Keratinocyte (primary cell): ENCODE results near the gene PAQR5. TPM values are rescaled to one million over a fixed set of nuclear protein-coding genes. Genes with fewer than 3 reads are reported as not detected.

ENCODE experiments used
- DNase-seq: peaks from one replicate; pipeline ENCODE4 v3.0.0-alpha.2; 2011; ENCODE audit warnings: low read depth, missing footprints, low spot score
- FAIRE-seq: peaks from 2 replicates; lab custom pipeline; 2011; peaks lifted over from hg19 to GRCh38; lab: Jason Lieb, UNC
- H2AFZ ChIP-seq: 2 replicates; pipeline ENCODE4 v1.6.0; 2012; ENCODE audit warnings: low read length, control low read depth, inconsistent platforms; ENCODE audit not compliant: control insufficient read depth
- H3K27ac ChIP-seq: 2 replicates; pipeline ENCODE4 v1.5.1; 2011; ENCODE audit warnings: low read length; ENCODE audit not compliant: control insufficient read depth, insufficient read depth
- H3K27me3 ChIP-seq: 3 replicates; pipeline ENCODE4 v1.6.0; 2011; ENCODE audit warnings: low read length; ENCODE audit not compliant: control insufficient read depth, insufficient read depth; ENCODE audit errors: extremely low read depth
- H3K36me3 ChIP-seq, 2 experiments: 2 replicates in 1 of 2; 3 replicates in 1 of 2; pipeline ENCODE4 v1.5.1; 2011; ENCODE audit warnings: low read length in 2 of 2, mild to moderate bottlenecking in 1 of 2; ENCODE audit not compliant: control insufficient read depth in 2 of 2, insufficient read depth in 2 of 2; ENCODE audit errors: extremely low read depth in 1 of 2
- H3K4me1 ChIP-seq: 3 replicates; pipeline ENCODE4 v1.5.1; 2011; ENCODE audit warnings: low read length; ENCODE audit not compliant: control insufficient read depth, insufficient read depth; ENCODE audit errors: extremely low read depth
- H3K4me2 ChIP-seq: 3 replicates; pipeline ENCODE4 v1.6.0; 2011; ENCODE audit warnings: low read depth, low read length; ENCODE audit not compliant: control insufficient read depth, insufficient read depth; ENCODE audit errors: extremely low read depth
- H3K4me3 ChIP-seq, 3 experiments: fragments of 200-600 bp in 1 of 3; sonication (generic) in 1 of 3; 2 replicates in 2 of 3; 3 replicates in 1 of 3; pipeline ENCODE4 v1.5.1; 2011 to 2016; ENCODE audit warnings: low read length in 3 of 3, mild to moderate bottlenecking in 3 of 3, control low read depth in 2 of 3, inconsistent platforms in 1 of 3, low read depth in 1 of 3, mixed read lengths in 1 of 3, mixed run types in 1 of 3, moderate library complexity in 1 of 3; ENCODE audit not compliant: control insufficient read depth in 2 of 3, insufficient read depth in 2 of 3; ENCODE audit errors: extremely low read depth in 1 of 3
- H3K79me2 ChIP-seq: 2 replicates; pipeline ENCODE4 v1.6.0; 2012; ENCODE audit warnings: low read length; ENCODE audit not compliant: control insufficient read depth, insufficient read depth
- H3K9ac ChIP-seq: 3 replicates; pipeline ENCODE4 v1.6.0; 2011; ENCODE audit warnings: low read length; ENCODE audit not compliant: control insufficient read depth, insufficient read depth; ENCODE audit errors: extremely low read depth
- H3K9me1 ChIP-seq: 3 replicates; pipeline ENCODE4 v1.6.0; 2011; ENCODE audit warnings: low read length; ENCODE audit not compliant: control insufficient read depth, insufficient read depth; ENCODE audit errors: extremely low read depth
- H3K9me3 ChIP-seq: 2 replicates; pipeline ENCODE4 v1.5.1; 2012; ENCODE audit warnings: low read depth, low read length; ENCODE audit not compliant: control insufficient read depth
- H4K20me1 ChIP-seq: 3 replicates; pipeline ENCODE4 v1.6.0; 2011; ENCODE audit warnings: low read length; ENCODE audit not compliant: control insufficient read depth, insufficient read depth; ENCODE audit errors: extremely low read depth
- CTCF ChIP-seq, 3 experiments: IDR thresholded peaks in 1 of 3; conservative IDR thresholded peaks in 1 of 3; optimal IDR thresholded peaks in 1 of 3; 2 replicates in 2 of 3; 3 replicates in 1 of 3; pipeline versions ENCODE3 to v1.5.1; 2011; ENCODE audit warnings: low read length in 3 of 3, mild to moderate bottlenecking in 3 of 3, moderate library complexity in 2 of 3, control low read depth in 1 of 3, inconsistent platforms in 1 of 3; ENCODE audit not compliant: insufficient read depth in 2 of 3; ENCODE audit errors: extremely low read depth in 1 of 3
- EZH2 ChIP-seq: IDR thresholded peaks from one replicate; pipeline ENCODE4 v1.6.1; 2012; ENCODE audit warnings: inconsistent platforms, mild to moderate bottlenecking, low read length, moderate library complexity
- dilution Hi-C: fragments of 300-500 bp; cut with MboI; formaldehyde crosslinking; loops from one replicate; pipeline ENCODE4 v1.7.0; 2020; ENCODE audit warnings: low sequenced_read_pairs; ENCODE audit not compliant: extremely low pct_ligation_motif_present
- polyA plus RNA-seq, 5 experiments: library from polyadenylated mRNA; depleted of rRNA in 3 of 5; stranded (reverse) in 3 of 5; stranded (forward) in 1 of 5; unstranded in 1 of 5; fragments of >200 nt; gene quantifications; 1 replicate in 1 of 5; 2 replicates in 3 of 5; 3 replicates in 1 of 5; pipeline versions ENCODE4 v1.2.1 to v1.2.3, GENCODE V29; 2011 to 2012; ENCODE audit warnings: missing spikeins in 2 of 5, low read depth in 1 of 5, low replicate concordance in 1 of 5

The PAQR5 gene
- polyA plus RNA-seq, 1 donor (not counting 4 experiments of a cell fraction or from before 2014, with no cell fraction given), result 0.30 TPM

- Histone ChIP-seq H3K36me3 (peaks cover 0 to 34% of the 10 kb centered on the region in 2 experiments), H3K9ac (no peak overlapping the region), H3K9me1 (peaks cover under 1% of the 10 kb centered on the region), H3K27ac (no peak overlapping the region), H3K4me1 (peaks cover 21% of the 10 kb centered on the region), H3K9me3 (no peaks in the 10 kb centered on the region), H2AFZ (no peak overlapping the region), H3K79me2 (peaks cover 33% of the 10 kb centered on the region), H3K4me2 (peak overlapping the region; percentile 8), H3K4me3 (no peak overlapping the region), H4K20me1 (no peaks in the 10 kb centered on the region), H3K27me3 (no peaks in the 10 kb centered on the region)
- DNase-seq, result no peak
- FAIRE-seq, result no peak
- dilution Hi-C loops, result no loop called here
- no peak for TF ChIP-seq CTCF (optimal IDR thresholded peaks at IDR 0.05 in 1 of 3, IDR thresholded peaks at IDR 0.05 in 1 of 3, conservative IDR thresholded peaks at IDR 0.05 in 1 of 3; ENCODE audit: extremely low read depth in 1 of 3, insufficient read depth in 2 of 3, low read length in 3 of 3)
- TF ChIP-seq EZH2, result no peak
These were observed 122.8 kb downstream of the PAQR5 start for GRCh38 chr15:69421498-69421897.

GRCh38 chr15:69422336-69422895, 123.7 kb downstream of the PAQR5 start:
- peaks cover 21% of the 10 kb centered on the region for H3K4me1 ChIP-seq
- H3K27ac ChIP-seq, result no peak overlapping the region
- no peaks in the 10 kb centered on the region for H4K20me1 ChIP-seq
- dilution Hi-C loops, result no loop called here
- TF ChIP-seq EZH2, result no peak
- no peak for TF ChIP-seq CTCF (optimal IDR thresholded peaks at IDR 0.05 in 1 of 3, IDR thresholded peaks at IDR 0.05 in 1 of 3, conservative IDR thresholded peaks at IDR 0.05 in 1 of 3; ENCODE audit: extremely low read depth in 1 of 3, insufficient read depth in 2 of 3, low read length in 3 of 3)
- peak overlapping the region; percentile 17 for H3K4me2 ChIP-seq
- no peaks in the 10 kb centered on the region for H3K9me1 ChIP-seq
- peak overlapping the region in 1 of 3 experiments; percentile 1 for H3K4me3 ChIP-seq
- no peak for DNase-seq
- no peak overlapping the region for H2AFZ ChIP-seq
- peaks cover 0 to 35% of the 10 kb centered on the region in 2 experiments for H3K36me3 ChIP-seq
- no peaks in the 10 kb centered on the region for H3K27me3 ChIP-seq
- H3K9me3 ChIP-seq, result no peaks in the 10 kb centered on the region
- peaks cover 28% of the 10 kb centered on the region for H3K79me2 ChIP-seq
- no peak overlapping the region for H3K9ac ChIP-seq
- FAIRE-seq, result no peak
